ENCODE results near the gene CHST15.

CHST15 gene

DNA sequence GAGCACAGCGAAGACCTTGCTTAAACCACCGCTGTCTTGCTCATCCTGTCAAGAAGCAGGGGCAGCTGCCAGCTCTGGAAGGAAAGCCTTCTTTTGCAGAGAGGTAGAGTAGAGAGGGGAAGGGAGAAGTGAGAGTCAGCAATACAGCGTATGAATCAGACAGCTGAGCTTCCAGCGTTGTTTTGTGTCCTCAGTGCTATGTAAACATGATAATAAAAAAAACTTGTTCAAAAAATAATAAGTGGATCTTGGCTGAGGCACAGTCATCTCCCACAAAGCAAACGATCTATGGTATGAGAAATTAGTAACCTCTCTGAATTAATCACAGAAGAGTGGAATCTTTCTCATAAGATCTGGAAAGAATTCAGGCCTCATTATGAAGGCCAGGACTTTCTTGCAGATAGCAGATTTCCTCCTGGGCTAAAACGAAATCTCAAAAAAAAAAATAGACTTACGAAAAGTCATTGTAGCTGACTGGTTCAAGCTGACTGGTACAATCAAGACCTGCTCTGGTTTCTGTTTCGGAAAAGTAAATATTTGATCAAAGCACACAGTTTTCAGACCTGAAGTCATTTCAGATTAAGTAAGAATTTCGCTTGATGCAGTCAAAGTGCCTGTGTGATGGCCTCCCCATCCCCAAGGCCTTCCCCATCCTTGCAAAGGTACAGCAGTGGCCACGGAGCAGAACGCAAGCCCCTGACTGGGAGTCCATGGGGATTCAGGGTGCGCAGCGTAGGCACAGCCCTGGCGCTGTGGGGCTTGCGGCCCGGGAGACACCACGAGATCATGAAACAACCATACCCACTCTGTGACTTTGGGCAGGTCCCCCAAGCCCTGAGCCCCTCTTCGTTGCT, 29.4 kb downstream of the CHST15 start:
- no peak for DNase-seq

- DNase-seq: no peak
Measured at GRCh38 chr10:124062390-124062789, 31.0 kb downstream of the CHST15 start.

- no peak for DNase-seq
Measured at GRCh38 chr10:124061030-124061429, 32.4 kb downstream of the CHST15 start.

GRCh38 chr10:124060148-124060720, 33.2 kb downstream of the CHST15 start:
- peak in 1 of 2 experiments; percentile 7 for DNase-seq

DNA sequence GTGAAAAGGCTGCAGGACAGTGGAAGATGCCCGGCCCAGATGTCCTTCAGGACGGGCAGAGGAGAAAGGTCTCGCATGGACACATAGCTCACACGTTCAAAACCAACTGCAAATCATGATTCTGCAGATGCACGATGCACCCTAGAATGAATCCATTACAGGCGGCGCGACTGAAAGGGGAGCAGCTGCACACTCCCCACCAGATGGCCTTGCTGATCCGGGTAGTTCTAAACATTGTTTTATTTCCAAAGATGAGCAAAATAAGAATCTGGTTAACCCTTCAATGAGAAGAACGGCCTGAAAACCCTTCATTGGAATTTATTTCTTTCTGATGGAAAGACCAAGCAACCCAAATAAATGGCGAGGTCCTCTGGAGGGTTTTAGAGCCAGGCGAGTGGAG, 33.8 kb downstream of the CHST15 start:
- DNase-seq: no peak

- DNase-seq: no peak
Measured at GRCh38 chr10:124058346-124059003, 34.9 kb downstream of the CHST15 start.

DNA sequence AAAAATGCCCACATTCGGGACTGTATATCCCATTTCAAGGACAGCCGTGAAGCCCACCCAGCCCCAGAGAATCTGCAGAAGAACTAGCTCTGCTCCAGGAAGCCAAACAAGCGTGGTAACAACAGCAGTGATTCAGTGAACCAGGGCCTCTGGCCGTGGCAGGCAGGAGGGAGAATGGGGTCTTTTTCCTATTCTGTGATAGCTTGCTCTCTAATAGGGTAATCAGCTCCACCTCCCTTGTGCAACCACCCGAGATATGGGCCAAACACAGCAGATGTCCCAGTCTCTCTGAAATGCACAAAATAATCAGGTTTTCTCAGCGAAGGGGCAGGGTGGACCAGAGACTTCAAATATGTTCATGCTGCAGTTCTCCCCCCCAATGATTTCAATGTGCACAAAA, 35.8 kb downstream of the CHST15 start:
- no peak for DNase-seq

GRCh38 chr10:124056337-124056980, 36.9 kb downstream of the CHST15 start:
- no peak for DNase-seq

- DNase-seq: no peak
Measured at GRCh38 chr10:124053971-124054370, 39.4 kb downstream of the CHST15 start.

DNA sequence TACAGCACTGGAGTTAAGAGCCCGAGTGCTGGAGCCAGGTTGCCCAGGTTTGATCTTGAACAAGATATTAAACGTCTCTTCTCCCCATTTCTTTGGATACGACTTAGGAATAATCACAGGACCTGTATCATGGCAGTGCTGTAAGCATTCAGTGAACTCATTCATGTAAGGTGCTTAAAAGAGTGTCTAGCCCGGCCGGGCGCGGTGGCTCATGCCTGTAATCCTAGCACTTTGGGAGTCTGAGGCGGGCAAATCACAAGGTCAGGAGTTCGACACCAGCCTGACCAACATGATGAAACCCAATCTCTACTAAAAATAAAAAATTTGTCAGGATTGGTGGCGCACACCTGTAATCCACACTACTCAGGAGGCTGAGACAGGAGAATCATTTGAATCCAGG, 40.8 kb downstream of the CHST15 start:
- DNase-seq: no peak

GRCh38 chr10:124050021-124051015, 43.1 kb downstream of the CHST15 start:
- no peak for DNase-seq

DNA sequence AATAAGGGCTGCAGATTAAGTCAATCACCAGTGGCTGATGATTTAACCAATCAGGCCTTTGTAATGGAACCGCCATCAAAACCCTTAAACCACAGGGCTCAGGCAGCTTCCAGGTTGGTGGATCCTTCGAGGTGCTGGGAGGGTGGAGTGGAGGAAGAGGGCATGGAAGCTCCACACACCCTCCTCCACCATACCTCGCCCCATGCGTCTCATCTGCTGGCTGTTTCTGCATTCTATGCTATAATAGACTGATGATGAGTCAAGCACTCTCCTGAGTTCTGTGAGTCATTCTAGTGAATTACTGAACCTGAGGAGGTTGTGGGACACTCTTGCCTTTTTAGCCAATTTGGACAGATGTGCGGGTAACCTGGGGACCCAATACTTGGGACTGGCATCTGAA, 43.9 kb downstream of the CHST15 start:
- DNase-seq: no peak

- DNase-seq: no peak
Measured at GRCh38 chr10:124048371-124049290, 44.8 kb downstream of the CHST15 start.

- DNase-seq: no peak
Measured at GRCh38 chr10:124047427-124048152, 45.8 kb downstream of the CHST15 start.

DNA sequence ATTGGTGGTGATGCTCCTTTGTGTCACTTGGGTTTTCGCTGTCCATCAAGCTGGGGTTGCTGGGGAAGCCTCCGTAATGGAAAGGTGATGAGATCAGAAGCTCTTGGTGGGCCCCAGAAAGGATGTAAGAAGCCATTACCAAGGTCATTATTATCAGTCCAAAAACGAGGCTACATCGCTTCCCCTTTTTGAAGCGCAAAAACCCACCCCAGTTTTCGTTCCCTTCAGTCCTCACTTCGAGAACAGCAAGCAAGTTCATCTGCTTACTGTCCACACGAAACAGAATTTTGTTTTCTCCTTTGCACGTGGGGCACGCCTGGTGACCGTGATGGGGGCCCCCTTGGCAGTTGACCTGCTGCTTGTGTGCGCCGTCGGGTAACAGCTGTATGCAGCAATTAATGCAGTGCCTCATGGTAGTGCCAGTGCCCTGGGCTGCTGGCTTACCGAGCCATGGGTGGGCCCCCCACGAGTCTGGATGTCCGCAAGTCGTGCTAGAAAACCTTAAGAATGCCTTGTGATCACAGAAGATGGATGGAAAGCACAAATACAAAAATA, 47.5 kb downstream of the CHST15 start:
- no peak for DNase-seq

- DNase-seq: no peak
Measured at GRCh38 chr10:124045276-124045675, 48.1 kb downstream of the CHST15 start.

DNA sequence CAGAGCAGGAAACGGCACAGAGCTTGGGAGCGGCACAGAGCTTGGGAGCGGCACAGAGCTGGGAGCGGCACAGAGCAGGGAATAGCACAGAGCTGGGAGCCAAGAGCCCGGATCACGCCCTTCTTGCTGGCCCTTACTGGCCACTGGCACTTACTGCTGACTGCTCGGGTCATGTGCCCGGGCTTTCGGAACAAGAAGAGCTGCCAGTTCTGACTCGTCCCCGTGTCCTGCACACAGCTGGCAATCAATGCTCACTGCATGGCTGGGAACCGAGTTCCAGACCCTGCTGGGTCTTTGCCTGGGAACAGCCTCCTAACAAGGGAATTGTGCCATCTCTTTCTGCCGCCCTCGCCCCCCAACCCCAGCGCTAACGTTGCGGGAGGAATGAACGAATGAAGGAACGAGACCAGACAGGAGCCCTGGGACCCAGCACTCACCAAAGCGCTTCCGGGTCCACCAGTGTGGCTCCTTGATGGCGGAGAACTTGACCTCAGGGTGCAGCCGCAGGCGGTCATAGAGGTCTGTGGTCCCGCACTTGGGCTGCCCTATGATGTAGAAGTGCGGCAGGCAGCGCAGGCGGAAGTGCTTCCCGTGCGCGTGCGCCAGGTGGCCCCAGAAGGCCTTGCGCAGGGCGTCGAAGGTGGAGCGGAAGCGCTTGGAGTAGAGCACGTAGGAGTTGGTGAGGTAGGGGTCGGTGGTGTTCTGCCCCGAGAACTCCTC, 49.1 kb downstream of the CHST15 start:
- no peak for DNase-seq

DNA sequence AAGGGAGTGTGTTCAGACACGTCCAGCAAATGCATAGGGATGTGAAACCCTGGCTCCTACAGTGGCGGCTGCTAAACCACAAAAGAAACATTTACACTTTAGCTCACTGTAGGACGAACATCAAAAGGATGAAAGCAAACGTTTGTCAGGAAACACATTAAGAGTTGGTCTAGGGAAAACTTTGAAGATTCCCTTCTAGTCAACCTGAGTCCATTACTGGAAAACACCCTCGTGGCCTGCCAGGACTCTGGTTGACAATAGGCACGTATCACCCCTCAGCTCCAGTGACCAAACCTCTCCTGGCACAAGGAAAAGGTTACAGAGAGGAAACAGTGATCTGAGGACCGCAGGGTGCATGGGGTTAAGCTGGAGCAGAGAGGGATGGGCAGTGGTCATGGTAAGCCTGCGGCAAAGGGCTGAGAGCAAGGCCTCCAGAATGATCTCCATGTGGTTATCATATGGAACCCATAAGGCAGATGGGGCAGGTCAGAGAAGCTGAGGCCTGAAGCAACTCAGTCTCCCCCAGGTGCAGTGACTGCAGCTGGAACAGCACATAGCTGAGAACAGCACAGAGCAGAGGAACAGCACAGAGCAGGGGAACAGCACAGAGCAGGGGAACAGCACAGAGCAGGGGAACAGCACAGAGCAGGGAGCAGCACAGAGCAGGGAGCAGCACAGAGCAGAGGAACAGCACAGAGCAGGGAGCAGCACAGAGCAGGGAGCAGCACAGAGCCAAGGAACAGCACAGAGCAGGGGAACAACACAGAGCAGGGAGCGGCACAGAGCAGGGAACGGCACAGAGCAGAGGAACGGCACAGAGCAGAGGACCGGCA, 49.9 kb downstream of the CHST15 start:
- DNase-seq: no peak

All from NCI-H2081 (cell line).